ENCODE measurements around the gene HOXA1.

DNA sequence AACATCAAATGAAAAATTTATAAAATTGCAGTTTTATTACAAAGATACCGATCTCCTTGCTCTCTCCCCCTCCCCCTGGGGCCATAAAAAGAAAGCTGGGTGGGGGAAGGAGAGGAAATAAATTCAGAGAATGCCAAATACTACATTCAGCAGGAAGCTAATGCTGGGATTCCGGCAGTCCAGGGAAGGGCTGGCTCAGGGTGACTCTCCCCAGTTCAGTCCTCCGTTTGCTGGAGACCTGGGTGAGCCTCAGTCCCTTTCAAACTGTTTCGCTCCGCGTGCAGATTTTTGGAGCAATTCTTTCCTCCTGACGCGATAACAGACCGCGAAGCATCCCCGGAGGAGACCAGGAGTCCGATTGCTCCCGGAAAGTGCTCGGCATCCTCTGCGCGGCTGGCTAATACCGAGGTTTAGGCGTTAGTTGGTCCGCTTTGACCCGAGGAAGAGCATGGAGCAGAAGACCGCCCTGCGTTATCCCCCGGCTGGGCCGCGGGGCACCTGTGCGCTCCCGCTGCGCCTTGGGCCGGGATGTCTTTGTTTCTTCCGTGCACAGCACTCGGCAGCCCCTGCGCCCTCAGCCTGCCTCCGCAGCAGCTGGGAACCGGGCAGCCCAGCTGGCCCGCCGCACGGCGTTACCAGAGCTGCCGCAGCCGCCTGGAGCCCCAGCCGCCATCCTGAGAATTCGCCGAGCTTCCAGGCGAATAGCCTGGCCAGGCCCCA, 10.5 kb upstream of the HOXA1 start:
- TF ChIP-seq FOXK2 (IDR thresholded peaks at IDR 0.05) (no peak), SP1 (IDR thresholded peaks at IDR 0.05) (no peak), BHLHE40 (IDR thresholded peaks at IDR 0.05; ENCODE audit: borderline replicate concordance) (no peak), ARNT (IDR thresholded peaks at IDR 0.05) (no peak), ELF4 (IDR thresholded peaks at IDR 0.05) (no peak), NFRKB (IDR thresholded peaks at IDR 0.05) (no peak), LEF1 (IDR thresholded peaks at IDR 0.05; ENCODE audit: borderline replicate concordance) (no peak), TARDBP (IDR thresholded peaks at IDR 0.05) (no peak)
